SK-N-SH (cell line): ENCODE results near the gene MLLT1. TPM values are rescaled to one million over a fixed set of nuclear protein-coding genes. Genes with fewer than 3 reads are reported as not detected.

ENCODE experiments used
- CTCF ChIA-PET: fragments of 300-600, 350-600 bp; formaldehyde crosslinking; extraction: SDS; loops from one replicate; lab custom pipeline; 2021; lab: Yijun Ruan, JAX
- POLR2A ChIA-PET: fragments of 350-600 bp; sonication (Branson Sonifier 250); formaldehyde crosslinking; extraction: SDS; loops from one replicate; lab custom pipeline; 2020; ENCODE audit warnings: antibody characterized with exemption, inconsistent platforms; lab: Yijun Ruan, JAX
- DNase-seq: peaks from one replicate; pipeline ENCODE4 v3.0.0; 2012
- H2AFZ ChIP-seq: fragments of 200-600 bp; sonication (generic); 2 replicates; pipeline ENCODE4 v1.8.1; 2016; ENCODE audit warnings: antibody characterized with exemption, mild to moderate bottlenecking, low read depth
- H3F3A ChIP-seq: fragments of 200-600 bp; sonication (generic); replicated peaks from 2 replicates; pipeline ENCODE3; 2016; ENCODE audit warnings: antibody characterized with exemption, mild to moderate bottlenecking; ENCODE audit not compliant: insufficient read depth
- H3K27ac ChIP-seq, 2 experiments: fragments of 200-500 bp in 1 of 2; fragments of 200-600 bp in 1 of 2; sonication (Bioruptor generic) in 1 of 2; sonication (generic), shearing (Covaris generic) in 1 of 2; 2 replicates each; pipeline versions ENCODE4 v1.5.1 to v1.6.1; 2014 to 2016; ENCODE audit warnings: low read depth in 2 of 2, inconsistent platforms in 1 of 2, low read length in 1 of 2, mild to moderate bottlenecking in 1 of 2, mixed read lengths in 1 of 2
- H3K27me3 ChIP-seq: fragments of 200-600 bp; sonication (generic), shearing (Covaris generic); 2 replicates; pipeline ENCODE4 v1.6.1; 2016; ENCODE audit warnings: mixed run types; ENCODE audit not compliant: insufficient read depth
- H3K36me3 ChIP-seq, 2 experiments: fragments of 200-500 bp in 1 of 2; fragments of 200-600 bp in 1 of 2; sonication (Bioruptor generic) in 1 of 2; sonication (generic) in 1 of 2; replicated peaks in 1 of 2; 2 replicates each; pipeline versions ENCODE3 to v1.5.1; 2014 to 2016; ENCODE audit warnings: low read length in 1 of 2, mild to moderate bottlenecking in 1 of 2; ENCODE audit not compliant: insufficient read depth in 2 of 2, control insufficient read depth in 1 of 2
- H3K4me1 ChIP-seq, 2 experiments: fragments of 200-500 bp in 1 of 2; fragments of 200-600 bp in 1 of 2; sonication (Bioruptor generic) in 1 of 2; sonication (generic), shearing (Covaris generic) in 1 of 2; 2 replicates each; pipeline versions ENCODE4 v1.5.1 to v1.6.1; 2014 to 2016; ENCODE audit warnings: low read depth in 1 of 2, low read length in 1 of 2, mixed run types in 1 of 2; ENCODE audit not compliant: insufficient read depth in 2 of 2, control insufficient read depth in 1 of 2
- H3K4me2 ChIP-seq: fragments of 200-600 bp; sonication (generic), shearing (Covaris generic); 2 replicates; pipeline ENCODE4 v1.6.1; 2017; ENCODE audit warnings: mixed run types
- H3K4me3 ChIP-seq, 2 experiments: fragments of 200-500 bp in 1 of 2; fragments of 200-600 bp in 1 of 2; sonication (Bioruptor generic) in 1 of 2; sonication (generic), shearing (Covaris generic) in 1 of 2; 2 replicates each; pipeline versions ENCODE4 v1.5.1 to v1.8.1; 2014 to 2016; ENCODE audit warnings: low read depth in 2 of 2, inconsistent platforms in 1 of 2, low read length in 1 of 2, mild to moderate bottlenecking in 1 of 2, mixed read lengths in 1 of 2, moderate library complexity in 1 of 2
- H3K79me2 ChIP-seq: fragments of 200-600 bp; sonication (generic); 2 replicates; pipeline ENCODE4 v1.8.1; 2017; ENCODE audit warnings: mild to moderate bottlenecking; ENCODE audit not compliant: insufficient read depth
- H3K9ac ChIP-seq: fragments of 200-600 bp; sonication (generic); 2 replicates; pipeline ENCODE4 v1.6.1; 2017; ENCODE audit warnings: mixed run types
- H3K9me2 ChIP-seq: fragments of 200-600 bp; sonication (generic); 2 replicates; pipeline ENCODE4 v1.6.1; 2017; ENCODE audit warnings: mixed run types
- H3K9me3 ChIP-seq: fragments of 200-600 bp; sonication (generic); 2 replicates; pipeline ENCODE4 v1.6.1; 2017; ENCODE audit warnings: mixed run types, mild to moderate bottlenecking, moderate library complexity
- H4K20me1 ChIP-seq: fragments of 200-600 bp; sonication (generic); 2 replicates; pipeline ENCODE4 v1.6.1; 2017; ENCODE audit warnings: mild to moderate bottlenecking, mixed run types; ENCODE audit not compliant: insufficient read depth
- ELF1 ChIP-seq: IDR thresholded peaks from 2 replicates; pipeline ENCODE4 v1.4.0; 2012
- FOSL2 ChIP-seq: IDR thresholded peaks from 2 replicates; pipeline ENCODE4 v1.4.0; 2012; ENCODE audit warnings: low read depth, mild to moderate bottlenecking, moderate library complexity, borderline replicate concordance
- GATA2 ChIP-seq: sonication (generic); formaldehyde crosslinking; IDR thresholded peaks from 2 replicates; pipeline ENCODE4 v1.5.0; 2020; ENCODE audit warnings: mild to moderate bottlenecking, missing genetic modification reagents
- IRF3 ChIP-seq: fragments of 150-350 bp; IDR thresholded peaks from 2 replicates; pipeline ENCODE4 v1.6.1; 2016; ENCODE audit warnings: mild to moderate bottlenecking, low read depth, low read length
- MEF2A ChIP-seq: IDR thresholded peaks from 2 replicates; pipeline ENCODE4 v1.4.0; 2012; ENCODE audit warnings: low read depth, borderline replicate concordance
- NFIC ChIP-seq: IDR thresholded peaks from 2 replicates; pipeline ENCODE4 v1.4.0; 2012; ENCODE audit warnings: borderline replicate concordance
- NRF1 ChIP-seq: IDR thresholded peaks from 2 replicates; pipeline ENCODE4 v1.6.1; 2012; ENCODE audit warnings: low read depth, mild to moderate bottlenecking, low read length
- POLR2AphosphoS5 ChIP-seq: IDR thresholded peaks from 2 replicates; pipeline ENCODE4 v1.6.1; 2012; ENCODE audit warnings: low read depth, low read length
- RAD21 ChIP-seq: IDR thresholded peaks from 2 replicates; pipeline ENCODE4 v1.6.1; 2012; ENCODE audit warnings: mild to moderate bottlenecking, low read length
- RCOR1 ChIP-seq: fragments of 150-350 bp; IDR thresholded peaks from 2 replicates; pipeline ENCODE4 v1.6.1; 2017; ENCODE audit warnings: antibody characterized with exemption, low read length
- REST ChIP-seq: IDR thresholded peaks from 2 replicates; pipeline ENCODE4 v1.6.1; 2012; ENCODE audit warnings: mild to moderate bottlenecking, low read depth, low read length, moderate library complexity
- RXRA ChIP-seq: IDR thresholded peaks from 2 replicates; pipeline ENCODE4 v1.4.0; 2012; ENCODE audit warnings: low read depth, mild to moderate bottlenecking, borderline replicate concordance
- SIN3A ChIP-seq: IDR thresholded peaks from 2 replicates; pipeline ENCODE4 v1.6.1; 2012; ENCODE audit warnings: low read depth, mild to moderate bottlenecking, low read length, moderate library complexity, borderline replicate concordance
- TAF1 ChIP-seq: IDR thresholded peaks from 2 replicates; pipeline ENCODE4 v1.6.1; 2012; ENCODE audit warnings: low read depth, mild to moderate bottlenecking, low read length, moderate library complexity, borderline replicate concordance
- YY1 ChIP-seq: IDR thresholded peaks from 2 replicates; pipeline ENCODE4 v1.4.0; 2012; ENCODE audit warnings: low read depth, mild to moderate bottlenecking
- WGBS: methylation state at CpG from one replicate; pipeline ENCODE4 v1.1.6; 2017; ENCODE audit warnings: low lambda C conversion rate; 5-methylcytosine and 5-hydroxymethylcytosine counted together
- polyA plus RNA-seq, 3 experiments: library from polyadenylated mRNA; depleted of rRNA; stranded (reverse); fragments of >200 nt; gene quantifications; 2 replicates each; pipeline ENCODE4 v1.2.3, GENCODE V29; 2012

The MLLT1 gene
- polyA plus RNA-seq, 1 of the 3 experiments (the other 2 are of a cell fraction) = 19.0 TPM

- ChIA-PET POLR2A (interaction anchor here (1.0 kb wide), 1 partner anchor 39 kb away, joined by 4 read pairs; no protein-coding TSS in a partner anchor), CTCF (interaction anchor here (2.2 to 2.6 kb wide), 2 partner anchors 15 to 38 kb away, joined by 13 to 17 read pairs; no protein-coding TSS in a partner anchor)
- DNase-seq = no peak
- peaks cover 72% of the 10 kb centered on the region for H3K79me2 ChIP-seq
- H3K27me3 ChIP-seq = no peaks in the 10 kb centered on the region
- no peaks in the 10 kb centered on the region for H3K9me2 ChIP-seq
- H3K27ac ChIP-seq = peak overlapping the region in 1 of 2 experiments; percentile 81; a peak in 1 of 4 replicates
- H3F3A ChIP-seq = no peaks in the 10 kb centered on the region
- no peak overlapping the region for H2AFZ ChIP-seq
- H3K4me2 ChIP-seq = peak overlapping the region; percentile 20; the same call in 1 of the 2 replicates
- no peak overlapping the region for H3K4me3 ChIP-seq
- WGBS = 90% methylated on average over 17 of the region's 30 CpGs
- H4K20me1 ChIP-seq = peaks cover 76% of the 10 kb centered on the region
- H3K9ac ChIP-seq = no peak overlapping the region
- TF ChIP-seq IRF3 (no peak), NFIC (no peak), FOSL2 (no peak), RCOR1 (no peak), YY1 (no peak), REST (no peak), NRF1 (no peak), SIN3A (no peak)
- TF ChIP-seq, all 33 proteins: peak for 0
- Histone ChIP-seq H3K4me1 (peaks cover 5 to 46% of the 10 kb centered on the region in 2 experiments; a peak in 1 of 4 replicates), H3K36me3 (peaks cover 0 to 3% of the 10 kb centered on the region in 2 experiments), H3K9me3 (no peaks in the 10 kb centered on the region)
Measured at GRCh38 chr19:6233056-6233826, 46.5 kb downstream of the MLLT1 start.

- TF ChIP-seq MEF2A (no peak), GATA2 (no peak), SIN3A (no peak), POLR2AphosphoS5 (no peak), ELF1 (no peak), REST (no peak), YY1 (no peak), RAD21 (no peak), TAF1 (no peak), RXRA (no peak)
- no peaks in the 10 kb centered on the region for H3F3A ChIP-seq
- H3K79me2 ChIP-seq = peaks cover 72% of the 10 kb centered on the region
- ChIA-PET POLR2A (interaction anchor here (0.6 kb wide), 1 partner anchor 203 kb away, joined by 3 read pairs; no protein-coding TSS in a partner anchor), CTCF (interaction anchor here (2.2 to 2.8 kb wide), 2 partner anchors 14 to 39 kb away, joined by 13 to 25 read pairs; no protein-coding TSS in a partner anchor)
- 74% methylated on average over 11 of the region's 11 CpGs for WGBS
- H3K27me3 ChIP-seq = no peaks in the 10 kb centered on the region
- peak overlapping the region; percentile 20; the same call in 1 of the 2 replicates for H3K4me2 ChIP-seq
- DNase-seq = no peak
- peaks cover 70% of the 10 kb centered on the region for H4K20me1 ChIP-seq
- no peak overlapping the region; a peak in 1 of 4 replicates for H3K27ac ChIP-seq
- H2AFZ ChIP-seq = no peak overlapping the region
- H3K4me3 ChIP-seq = no peak overlapping the region
- peaks cover 5 to 41% of the 10 kb centered on the region in 2 experiments; a peak in 1 of 4 replicates for H3K4me1 ChIP-seq
- H3K9me3 ChIP-seq = no peaks in the 10 kb centered on the region
- H3K9ac ChIP-seq = no peak overlapping the region
- no peaks in the 10 kb centered on the region for H3K9me2 ChIP-seq
- H3K36me3 ChIP-seq = peaks cover 0 to 3% of the 10 kb centered on the region in 2 experiments
Measured at GRCh38 chr19:6232601-6233055, 47.1 kb downstream of the MLLT1 start.
